Adrenal gland (tissue), 12 donors: Measurements from ENCODE around the gene NR1H2. TPM values are rescaled to one million over a fixed set of nuclear protein-coding genes. Genes with fewer than 3 reads are reported as not detected.

Experiments
- DNase-seq, 7 donors: peaks; one replicate each; pipeline ENCODE4 v3.0.0-alpha.2; 2019 to 2020
- H3K27ac ChIP-seq, 5 donors: fragments of 200-600 bp; sonication (generic) in 4 of 5; 1 replicate in 3 of 5; 2 replicates in 2 of 5; pipeline versions ENCODE4 v1.5.1 to v1.8.0; 2016 to 2020; ENCODE audit warnings: mild to moderate bottlenecking in 1 of 5
- H3K27me3 ChIP-seq: fragments of 200-600 bp; 2 replicates; pipeline ENCODE4 v1.8.0; 2021
- H3K36me3 ChIP-seq, 2 donors: fragments of 200-600 bp; replicated peaks in 1 of 2; 1 replicate in 1 of 2; 2 replicates in 1 of 2; pipeline versions ENCODE4 v1.5.1 to v1.8.0; 2018 to 2022
- H3K4me1 ChIP-seq, 2 donors: fragments of 200-600 bp; replicated peaks in 1 of 2; 1 replicate in 1 of 2; 2 replicates in 1 of 2; pipeline versions ENCODE4 v1.5.1 to v1.8.0; 2018 to 2021
- H3K4me3 ChIP-seq, 4 donors: fragments of 200-600 bp; sonication (generic) in 3 of 4; one replicate each; pipeline ENCODE4 v1.5.1; 2016 to 2018
- H3K9me3 ChIP-seq, 3 donors: fragments of 200-600 bp; sonication (generic) in 1 of 3; replicated peaks in 1 of 3; 1 replicate in 2 of 3; 2 replicates in 1 of 3; pipeline versions ENCODE4 v1.5.1 to v1.8.0; 2016 to 2021
- CTCF ChIP-seq, 6 experiments: fragments of 450-650 bp in 4 of 6; fragments of 200-600 bp in 2 of 6; sonication (generic) in 1 of 6; IDR thresholded peaks; 1 replicate in 5 of 6; 2 replicates in 1 of 6; pipeline versions ENCODE4 v1.5.1 to v1.8.0; 2016 to 2021; ENCODE audit warnings: antibody characterized with exemption in 6 of 6, mild to moderate bottlenecking in 2 of 6, moderate library complexity in 1 of 6
- POLR2A ChIP-seq, 2 donors: fragments of 450-650 bp; IDR thresholded peaks; one replicate each; pipeline ENCODE4 v1.6.1; 2017; ENCODE audit warnings: antibody characterized with exemption in 2 of 2, mild to moderate bottlenecking in 2 of 2, moderate library complexity in 1 of 2
- WGBS, 4 donors: extraction: QIAGEN DNeasy Blood & Tissue Kit in 2 of 4; methylation state at CpG; one replicate each; pipeline versions ENCODE4 v1.1.5 to v1.1.7; 2013 to 2017; 5-methylcytosine and 5-hydroxymethylcytosine counted together
- intact Hi-C, 2 donors: fragments of 100-400 bp; cut with DNase I; formaldehyde crosslinking; loops; one replicate each; pipeline versions ENCODE4 v1.14.1 to v1.15.0; 2022 to 2023
- polyA plus RNA-seq, 3 donors: library from polyadenylated mRNA; stranded (reverse); fragments of 200-250 nt in 2 of 3; fragments of 350-450 nt in 1 of 3; fragmentation: Illumina TruSeq in 1 of 3; extraction: RNeasy Lipid Tissue Mini Kit (QIAGEN cat#74804) in 1 of 3; gene quantifications; one replicate each; pipeline ENCODE4 v1.2.3, GENCODE V29; 2013 to 2014
- total RNA-seq, 9 donors: library from RNA; depleted of rRNA in 4 of 9; stranded (reverse); fragments of >200 nt in 4 of 9; fragments of 120-200 nt in 1 of 9; fragmentation: NEBNext Ultra II Directional in 1 of 9; extraction: Animal tissue kit (Norgen Biotek cat#: 25700) in 1 of 9; gene quantifications; one replicate each; pipeline versions ENCODE4 v1.1.0 to v1.2.4, GENCODE V29; 2013 to 2023
- donor health status: healthy with polysubstance abuse.
- donor health status: Bipolar disorder and iron deficiency.
- donor health status: DM: yes; HTN: yes; CAD: no.
- donor health status: DM: no; HTN: no; CAD: no.
- donor health status: DM: no; HTN: no; CAD: no.
- donor health status: DM: yes; HTN: yes; CAD: no.

Gene NR1H2
- total and polyA plus RNA-seq, 12 donors: 16.5 to 148 (median 99.3) TPM

DNA sequence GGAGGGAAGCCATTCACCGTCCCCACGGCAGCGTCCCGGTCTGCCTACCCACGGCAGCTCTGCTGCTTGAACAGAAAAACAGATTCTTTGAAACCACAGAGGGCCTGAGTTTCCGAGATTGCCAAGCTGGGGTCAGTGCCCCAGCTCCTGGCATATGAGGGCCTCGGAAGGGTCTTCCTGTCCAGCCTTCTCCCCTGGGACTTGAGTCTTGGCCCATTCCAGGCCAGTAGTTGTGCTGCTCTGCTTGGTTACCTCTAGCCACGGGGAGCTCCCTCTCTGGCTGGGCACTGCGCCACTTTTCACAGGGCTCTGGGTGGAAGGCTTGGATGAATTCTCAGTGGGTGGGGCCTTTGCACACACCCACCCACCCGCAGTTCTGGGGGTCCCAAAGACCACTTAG is 33.9 kb downstream of the NR1H2 start:
- no peak for DNase-seq
- intact Hi-C loops: no loop called here
- Histone ChIP-seq H3K36me3 (no peaks in the 10 kb centered on the region), H3K27ac (no peak overlapping the region), H3K27me3 (no peaks in the 10 kb centered on the region), H3K9me3 (no peaks in the 10 kb centered on the region), H3K4me1 (no peaks in the 10 kb centered on the region), H3K4me3 (no peak overlapping the region)
- no peak for TF ChIP-seq POLR2A (IDR thresholded peaks at IDR 0.05)
- TF ChIP-seq CTCF (IDR thresholded peaks at IDR 0.05): no peak
- 80 to 92% (median 90%) methylated on average over 1 to 10 of the region's 10 CpGs for WGBS, 4 donors

DNA sequence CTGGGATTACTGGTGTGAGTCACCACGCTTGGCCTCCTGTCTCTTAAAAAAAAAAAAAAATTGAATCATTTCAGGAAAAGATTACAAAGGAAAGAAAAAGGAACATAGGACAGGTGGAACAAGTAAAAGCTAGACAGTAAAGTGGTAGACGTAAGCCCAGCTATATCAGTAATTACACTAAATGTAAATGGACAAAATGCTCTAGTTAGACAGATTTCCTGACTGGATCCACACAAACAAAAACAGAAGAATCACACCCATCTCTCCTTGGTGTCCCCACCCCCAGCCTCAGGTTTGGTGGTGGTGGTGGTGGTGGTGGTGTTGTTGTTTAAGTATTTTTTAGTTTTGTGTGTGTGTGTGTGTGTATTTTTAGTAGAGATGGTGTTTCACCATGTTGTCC is 36.2 kb downstream of the NR1H2 start:
- H3K4me1 ChIP-seq: no peaks in the 10 kb centered on the region
- H3K4me3 ChIP-seq: no peak overlapping the region
- H3K27ac ChIP-seq: no peak overlapping the region
- DNase-seq: no peak
- H3K9me3 ChIP-seq: no peaks in the 10 kb centered on the region
- TF ChIP-seq CTCF (IDR thresholded peaks at IDR 0.05) (no peak), POLR2A (IDR thresholded peaks at IDR 0.05) (no peak)
- intact Hi-C loops: no loop called here
- H3K27me3 ChIP-seq: peaks cover 2% of the 10 kb centered on the region
- H3K36me3 ChIP-seq: no peaks in the 10 kb centered on the region
- WGBS, 4 donors: 97 to 100% (median 98%) methylated on average over 2 of the region's 2 CpGs

GRCh38 chr19:50413096-50413495 is 36.8 kb downstream of the NR1H2 start:
- DNase-seq: no peak
- Histone ChIP-seq H3K27ac (no peak overlapping the region), H3K36me3 (no peaks in the 10 kb centered on the region), H3K27me3 (peaks cover 9% of the 10 kb centered on the region), H3K4me3 (no peak overlapping the region), H3K4me1 (no peaks in the 10 kb centered on the region), H3K9me3 (no peaks in the 10 kb centered on the region)
- intact Hi-C loops: no loop called here
- TF ChIP-seq CTCF (IDR thresholded peaks at IDR 0.05) (no peak), POLR2A (IDR thresholded peaks at IDR 0.05) (no peak)
- 95 to 100% (median 96%) methylated on average over 3 to 13 of the region's 13 CpGs for WGBS, 4 donors

DNA sequence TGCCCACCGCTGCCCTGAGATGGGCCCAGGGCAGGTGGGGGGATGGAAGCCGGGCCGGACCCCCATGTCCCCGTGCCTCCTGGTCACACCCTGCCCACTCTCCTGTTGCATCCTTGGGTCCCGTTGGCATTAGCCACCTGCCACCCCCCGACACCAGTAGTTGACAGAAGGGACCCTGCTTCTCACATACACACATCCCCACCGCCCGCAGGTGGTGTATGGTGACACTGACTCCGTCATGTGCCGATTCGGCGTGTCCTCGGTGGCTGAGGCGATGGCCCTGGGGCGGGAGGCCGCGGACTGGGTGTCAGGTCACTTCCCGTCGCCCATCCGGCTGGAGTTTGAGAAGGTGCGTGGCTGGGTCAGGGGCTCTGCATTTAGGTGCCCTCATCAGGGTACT is 37.3 kb downstream of the NR1H2 start:
- H3K4me1 ChIP-seq: no peaks in the 10 kb centered on the region
- H3K4me3 ChIP-seq: no peak overlapping the region
- H3K27me3 ChIP-seq: peaks cover 12% of the 10 kb centered on the region
- H3K36me3 ChIP-seq: no peaks in the 10 kb centered on the region
- WGBS, 4 donors: 95 to 99% (median 96%) methylated on average over 20 to 21 of the region's 21 CpGs
- intact Hi-C loops: no loop called here
- H3K9me3 ChIP-seq: no peaks in the 10 kb centered on the region
- DNase-seq: no peak
- TF ChIP-seq CTCF (IDR thresholded peaks at IDR 0.05) (no peak), POLR2A (IDR thresholded peaks at IDR 0.05) (no peak)
- no peak overlapping the region for H3K27ac ChIP-seq
